ENCODE data around the gene SGMS1.

DNA sequence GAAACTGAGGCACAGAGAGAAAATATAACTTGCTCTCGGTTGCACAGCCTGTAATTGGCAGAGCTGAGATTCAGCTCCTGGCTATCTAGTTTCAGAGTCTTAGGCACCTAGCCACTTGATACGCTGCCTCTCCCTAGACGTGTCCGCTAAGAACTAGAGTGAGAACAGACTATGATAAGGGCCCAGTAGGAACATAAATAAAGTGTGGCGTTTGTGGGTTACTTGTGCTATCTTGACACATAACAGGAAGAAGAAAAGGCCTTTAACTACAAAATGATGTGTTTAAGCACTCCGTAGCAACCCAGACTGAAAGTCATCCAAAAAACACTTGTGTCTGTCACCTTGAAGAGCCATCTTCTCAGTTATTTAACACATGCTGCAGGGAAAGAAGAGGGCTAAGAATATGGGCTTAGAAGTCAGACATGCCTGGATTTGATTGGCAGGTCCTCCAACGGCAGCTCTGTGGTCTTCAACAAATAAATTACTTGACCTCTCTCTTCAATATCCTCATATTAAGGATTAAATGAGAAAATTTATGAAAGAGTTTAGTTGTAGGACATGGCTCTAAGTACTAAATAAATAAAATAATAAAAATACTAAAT, 96.2 kb downstream of the SGMS1 start:
- TF ChIP-seq, protein P1, sequence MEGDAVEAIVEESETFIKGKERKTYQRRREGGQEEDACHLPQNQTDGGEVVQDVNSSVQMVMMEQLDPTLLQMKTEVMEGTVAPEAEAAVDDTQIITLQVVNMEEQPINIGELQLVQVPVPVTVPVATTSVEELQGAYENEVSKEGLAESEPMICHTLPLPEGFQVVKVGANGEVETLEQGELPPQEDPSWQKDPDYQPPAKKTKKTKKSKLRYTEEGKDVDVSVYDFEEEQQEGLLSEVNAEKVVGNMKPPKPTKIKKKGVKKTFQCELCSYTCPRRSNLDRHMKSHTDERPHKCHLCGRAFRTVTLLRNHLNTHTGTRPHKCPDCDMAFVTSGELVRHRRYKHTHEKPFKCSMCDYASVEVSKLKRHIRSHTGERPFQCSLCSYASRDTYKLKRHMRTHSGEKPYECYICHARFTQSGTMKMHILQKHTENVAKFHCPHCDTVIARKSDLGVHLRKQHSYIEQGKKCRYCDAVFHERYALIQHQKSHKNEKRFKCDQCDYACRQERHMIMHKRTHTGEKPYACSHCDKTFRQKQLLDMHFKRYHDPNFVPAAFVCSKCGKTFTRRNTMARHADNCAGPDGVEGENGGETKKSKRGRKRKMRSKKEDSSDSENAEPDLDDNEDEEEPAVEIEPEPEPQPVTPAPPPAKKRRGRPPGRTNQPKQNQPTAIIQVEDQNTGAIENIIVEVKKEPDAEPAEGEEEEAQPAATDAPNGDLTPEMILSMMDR (IDR thresholded peaks at IDR 0.05), result no peak
- TF ChIP-seq POLR2A (IDR thresholded peaks at IDR 0.05) (no peak), POLR2AphosphoS5 (IDR thresholded peaks at IDR 0.05) (no peak), EP300 (IDR thresholded peaks at IDR 0.05; ENCODE audit: low read depth) (no peak)

All from transverse colon (tissue), 4 donors.